ENCODE measurements around the gene NUDT16L1. TPM values are rescaled to one million over a fixed set of nuclear protein-coding genes. Genes with fewer than 3 reads are reported as not detected.

NUDT16L1 gene
- total RNA-seq, 6 experiments from 2014 or later, result 17.8 to 36.3 (median 23.0) TPM

DNA sequence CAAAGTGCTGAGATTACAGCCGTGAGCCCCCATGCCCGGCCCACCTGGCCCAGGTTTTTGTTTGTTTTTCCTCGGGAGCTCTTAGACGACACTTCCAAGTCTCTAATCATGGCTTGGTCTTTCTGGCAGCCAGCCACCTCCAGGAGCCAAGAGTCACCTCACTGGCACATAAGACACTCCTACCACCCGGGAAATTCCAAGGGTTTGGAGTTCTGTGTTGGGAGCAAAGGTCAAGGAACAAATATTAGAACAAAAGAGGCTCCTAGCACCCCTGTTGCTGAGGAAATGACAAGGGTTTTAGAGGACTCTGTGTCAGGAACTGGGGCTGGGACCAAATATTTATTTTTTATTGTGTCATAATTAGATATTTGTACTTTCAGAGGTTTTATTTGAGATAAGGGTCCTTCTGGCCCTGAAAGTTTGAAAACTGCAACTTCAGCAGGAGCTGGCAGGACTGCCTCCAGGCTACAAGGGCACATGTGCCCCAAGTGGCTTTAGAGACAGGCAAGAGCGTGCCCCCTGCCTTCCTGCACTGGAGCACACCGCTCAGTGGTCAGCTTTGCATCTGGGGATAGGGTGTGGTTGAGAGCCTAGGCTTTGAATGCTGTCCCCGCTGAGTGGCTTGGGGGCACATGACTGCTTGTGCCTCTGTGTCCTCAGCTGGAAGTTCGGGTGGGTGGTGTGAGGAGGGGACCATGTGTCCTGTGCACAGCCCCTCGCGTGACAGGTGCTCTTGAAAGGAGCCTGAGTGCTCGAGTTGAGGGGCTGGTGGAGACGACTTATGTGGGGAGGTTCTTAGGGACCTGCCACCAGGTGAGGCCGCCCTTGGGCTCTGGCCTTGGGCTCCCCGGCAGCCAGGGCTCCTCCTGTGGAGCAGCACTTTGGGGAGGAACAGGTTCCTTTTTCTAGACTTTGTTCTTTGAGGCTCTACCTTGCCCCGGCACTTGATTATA is 39.1 kb upstream of the NUDT16L1 start:
- H3K27me3 ChIP-seq, result no peaks in the 10 kb centered on the region
- no peak overlapping the region for H3K4me3 ChIP-seq
- DNase-seq (no peak), ATAC-seq (peak; percentile 26 to 58 (median 46))
- intact Hi-C loops (cut with DNase I), result no loop called here
- H3K36me3 ChIP-seq, result peaks cover 0 to 31% (median 7%) of the 10 kb centered on the region in 4 donors
- peak overlapping the region; percentile 66 to 90 (median 81) for H3K27ac ChIP-seq
- no peaks in the 10 kb centered on the region for H3K9me3 ChIP-seq
- peaks cover 0 to 38% (median 17%) of the 10 kb centered on the region in 4 donors for H3K4me1 ChIP-seq
- 20% methylated on average over 5 of the region's 16 CpGs for WGBS (ENCODE audit: insufficient coverage, low coverage, low lambda C conversion rate, missing lambda C conversion rate)
- TF ChIP-seq, protein P1, sequence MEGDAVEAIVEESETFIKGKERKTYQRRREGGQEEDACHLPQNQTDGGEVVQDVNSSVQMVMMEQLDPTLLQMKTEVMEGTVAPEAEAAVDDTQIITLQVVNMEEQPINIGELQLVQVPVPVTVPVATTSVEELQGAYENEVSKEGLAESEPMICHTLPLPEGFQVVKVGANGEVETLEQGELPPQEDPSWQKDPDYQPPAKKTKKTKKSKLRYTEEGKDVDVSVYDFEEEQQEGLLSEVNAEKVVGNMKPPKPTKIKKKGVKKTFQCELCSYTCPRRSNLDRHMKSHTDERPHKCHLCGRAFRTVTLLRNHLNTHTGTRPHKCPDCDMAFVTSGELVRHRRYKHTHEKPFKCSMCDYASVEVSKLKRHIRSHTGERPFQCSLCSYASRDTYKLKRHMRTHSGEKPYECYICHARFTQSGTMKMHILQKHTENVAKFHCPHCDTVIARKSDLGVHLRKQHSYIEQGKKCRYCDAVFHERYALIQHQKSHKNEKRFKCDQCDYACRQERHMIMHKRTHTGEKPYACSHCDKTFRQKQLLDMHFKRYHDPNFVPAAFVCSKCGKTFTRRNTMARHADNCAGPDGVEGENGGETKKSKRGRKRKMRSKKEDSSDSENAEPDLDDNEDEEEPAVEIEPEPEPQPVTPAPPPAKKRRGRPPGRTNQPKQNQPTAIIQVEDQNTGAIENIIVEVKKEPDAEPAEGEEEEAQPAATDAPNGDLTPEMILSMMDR (IDR thresholded peaks at IDR 0.05), result peak in 2 of 4 donors; percentile 10 to 24
- TF ChIP-seq POLR2A (IDR thresholded peaks at IDR 0.05), result no peak

DNA sequence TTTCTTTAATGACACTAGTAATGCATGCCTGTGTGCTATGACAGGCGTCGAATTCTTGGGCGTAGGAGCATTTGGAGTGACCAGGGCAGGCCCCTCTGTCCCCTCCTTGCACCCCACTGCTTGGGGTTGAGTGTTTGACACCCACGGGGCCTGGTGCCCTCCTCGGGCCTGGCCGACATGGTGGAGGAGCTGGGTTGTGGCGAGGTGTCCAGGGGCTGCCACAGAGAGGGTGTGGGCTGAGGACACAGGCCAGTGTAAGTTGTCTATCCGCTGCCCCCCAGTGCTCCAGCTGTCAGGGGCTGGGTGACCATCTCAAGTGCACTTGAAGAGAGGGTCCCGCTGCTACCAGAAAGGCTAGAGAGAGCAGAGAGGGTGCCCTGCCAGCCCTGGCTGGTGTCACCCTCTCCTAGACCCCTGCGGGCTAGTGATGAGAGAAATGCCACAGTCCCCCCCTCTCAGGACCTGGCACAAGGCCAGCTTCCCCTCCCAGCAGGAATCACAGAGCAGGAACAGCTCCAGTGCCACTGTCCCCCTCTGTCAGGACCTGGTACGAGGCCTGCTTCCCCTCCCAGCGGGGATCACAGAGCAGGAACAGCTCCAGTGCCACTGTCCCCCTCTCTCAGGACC is 38.3 kb upstream of the NUDT16L1 start:
- intact Hi-C loops (cut with DNase I), result no loop called here

DNA sequence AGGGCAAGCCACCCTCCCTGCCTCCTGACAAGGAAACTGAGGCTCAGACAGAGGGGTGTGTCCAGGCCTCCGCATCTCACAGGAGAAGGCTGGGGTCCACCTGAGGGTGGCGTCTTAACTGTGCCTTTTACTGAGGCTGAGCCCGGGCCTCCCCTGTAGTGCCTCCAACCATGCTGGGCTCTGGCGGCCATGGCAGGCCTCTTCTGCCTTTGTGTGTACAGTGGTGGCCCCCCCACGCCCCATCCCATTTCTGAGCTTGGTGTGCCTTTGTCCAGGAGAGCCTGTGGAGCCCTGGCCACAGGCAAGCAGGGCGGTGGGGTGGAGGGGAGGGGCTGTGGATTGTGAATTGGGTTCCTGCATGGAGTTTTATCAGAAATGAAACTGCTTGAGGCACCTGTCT is 37.6 kb upstream of the NUDT16L1 start:
- DNase-seq, result no peak
- H3K4me1 ChIP-seq, result peaks cover 0 to 35% (median 18%) of the 10 kb centered on the region in 4 donors
- H3K4me3 ChIP-seq, result no peak overlapping the region
- WGBS (ENCODE audit: insufficient coverage, low coverage, low lambda C conversion rate, missing lambda C conversion rate), result 96% methylated on average over 3 of the region's 6 CpGs
- TF ChIP-seq, protein P1 (IDR thresholded peaks at IDR 0.05), result no peak
- no peak for TF ChIP-seq POLR2A (IDR thresholded peaks at IDR 0.05)
- ATAC-seq, result no peak
- intact Hi-C loops (cut with DNase I), result no loop called here
- H3K9me3 ChIP-seq, result no peaks in the 10 kb centered on the region
- peaks cover 0 to 27% (median 7%) of the 10 kb centered on the region in 4 donors for H3K36me3 ChIP-seq
- no peak overlapping the region for H3K27ac ChIP-seq
- H3K27me3 ChIP-seq, result no peaks in the 10 kb centered on the region

More for the DNA sequence above, 38.3 kb upstream of the NUDT16L1 start:
- peaks cover 0 to 31% (median 7%) of the 10 kb centered on the region in 4 donors for H3K36me3 ChIP-seq
- ATAC-seq (no peak), DNase-seq (no peak)
- H3K4me3 ChIP-seq, result no peak overlapping the region
- peaks cover 0 to 35% (median 19%) of the 10 kb centered on the region in 4 donors for H3K4me1 ChIP-seq
- H3K27me3 ChIP-seq, result no peaks in the 10 kb centered on the region
- H3K27ac ChIP-seq, result peak overlapping the region in 2 of 3 donors; percentile 81 to 90
- no peaks in the 10 kb centered on the region for H3K9me3 ChIP-seq
- 80% methylated on average over 1 of the region's 12 CpGs for WGBS (ENCODE audit: insufficient coverage, low coverage, low lambda C conversion rate, missing lambda C conversion rate)
- TF ChIP-seq, protein P1 (IDR thresholded peaks at IDR 0.05), result no peak
- TF ChIP-seq POLR2A (IDR thresholded peaks at IDR 0.05), result no peak

DNA sequence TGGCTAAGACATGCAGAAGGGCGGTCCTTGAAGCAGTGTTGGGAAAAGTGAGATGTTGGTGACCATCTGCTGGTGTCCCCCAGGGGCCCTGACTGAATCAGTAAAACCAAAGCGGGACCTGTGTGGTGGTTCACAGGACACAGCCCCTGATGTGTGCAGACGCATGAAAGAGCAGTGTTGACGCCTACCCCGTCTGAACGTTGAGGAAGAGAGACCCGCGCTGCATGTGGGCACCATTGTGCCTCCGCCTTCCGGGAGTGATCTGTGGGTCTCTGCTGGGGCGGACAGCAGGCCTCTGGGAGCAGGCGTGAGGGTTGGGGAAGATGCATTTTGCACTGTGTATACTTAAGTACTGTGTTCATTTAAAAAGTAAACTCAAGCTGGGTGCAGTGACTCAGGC is 37.1 kb upstream of the NUDT16L1 start:
- WGBS (ENCODE audit: insufficient coverage, low coverage, low lambda C conversion rate, missing lambda C conversion rate), result 96% methylated on average over 9 of the region's 12 CpGs

More for the DNA sequence above, 37.1 kb upstream of the NUDT16L1 start:
- DNase-seq (no peak), ATAC-seq (no peak)
- H3K27ac ChIP-seq, result no peak overlapping the region
- intact Hi-C loops (cut with DNase I), result no loop called here
- no peaks in the 10 kb centered on the region for H3K27me3 ChIP-seq
- no peaks in the 10 kb centered on the region for H3K9me3 ChIP-seq
- H3K4me3 ChIP-seq, result no peak overlapping the region
- peaks cover 0 to 36% (median 17%) of the 10 kb centered on the region in 4 donors for H3K4me1 ChIP-seq
- no peak for TF ChIP-seq POLR2A (IDR thresholded peaks at IDR 0.05)
- H3K36me3 ChIP-seq, result peaks cover 0 to 27% (median 7%) of the 10 kb centered on the region in 4 donors
